ENCODE data around the gene CIAO2A.
A peak's percentile ranks its signal among the peaks of the same experiment; 100 is the strongest.
"Not testable (repeated sequence)": the region's sequence is repeated elsewhere in the genome, so short reads cannot be mapped to it uniquely, and the experiment has no call there.

The CIAO2A gene

DNA sequence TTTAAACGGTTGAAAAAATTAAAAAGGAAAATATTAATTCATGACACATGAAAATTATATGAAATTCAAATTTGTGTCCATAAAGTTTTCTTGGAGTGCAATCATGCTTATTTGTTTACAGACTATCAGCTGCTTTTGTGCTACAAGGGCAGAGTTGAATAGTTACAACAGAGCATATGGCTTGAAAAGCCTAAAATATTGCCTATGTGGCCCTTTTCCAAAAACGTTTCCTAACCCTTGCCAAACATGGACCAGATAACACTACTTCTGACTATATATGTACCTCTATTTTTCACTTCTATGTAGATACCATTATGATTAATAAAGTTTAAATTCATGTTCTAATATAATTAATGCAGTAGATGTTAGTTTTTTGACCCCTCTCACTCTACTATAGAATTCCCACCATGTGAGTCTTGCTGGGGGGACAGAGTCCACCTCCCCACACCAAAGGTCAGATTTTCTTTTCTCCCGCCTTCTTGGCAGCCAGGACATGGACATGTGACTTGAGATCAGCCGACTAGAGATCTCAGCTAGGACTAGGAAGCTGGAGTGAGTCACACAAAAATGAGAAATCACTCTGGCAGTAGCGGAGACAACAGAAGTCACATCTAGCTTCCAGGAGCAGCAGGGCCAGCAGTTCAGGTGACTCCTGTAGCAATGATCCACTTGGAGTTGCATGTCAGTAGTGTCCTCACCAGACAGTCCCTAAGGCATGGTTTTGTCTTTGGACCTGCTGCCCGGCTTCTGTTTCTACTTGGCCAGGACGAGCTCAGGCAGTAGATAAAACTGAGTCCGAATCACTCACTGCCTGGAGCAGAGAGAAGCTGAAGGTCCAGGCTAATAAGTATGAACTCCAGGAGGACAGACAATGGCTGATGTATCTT, 22.4 kb downstream of the CIAO2A start:
- DNase-seq: no peak

GRCh38 chr15:64070106-64070505, 23.5 kb downstream of the CIAO2A start:
- DNase-seq: no peak

- no peak for DNase-seq
Measured at GRCh38 chr15:64068133-64068532, 25.5 kb downstream of the CIAO2A start.

- DNase-seq: peak; percentile 31
Measured at GRCh38 chr15:64067564-64068030, 26.0 kb downstream of the CIAO2A start.

GRCh38 chr15:64066451-64066850, 27.2 kb downstream of the CIAO2A start:
- DNase-seq: no peak

DNA sequence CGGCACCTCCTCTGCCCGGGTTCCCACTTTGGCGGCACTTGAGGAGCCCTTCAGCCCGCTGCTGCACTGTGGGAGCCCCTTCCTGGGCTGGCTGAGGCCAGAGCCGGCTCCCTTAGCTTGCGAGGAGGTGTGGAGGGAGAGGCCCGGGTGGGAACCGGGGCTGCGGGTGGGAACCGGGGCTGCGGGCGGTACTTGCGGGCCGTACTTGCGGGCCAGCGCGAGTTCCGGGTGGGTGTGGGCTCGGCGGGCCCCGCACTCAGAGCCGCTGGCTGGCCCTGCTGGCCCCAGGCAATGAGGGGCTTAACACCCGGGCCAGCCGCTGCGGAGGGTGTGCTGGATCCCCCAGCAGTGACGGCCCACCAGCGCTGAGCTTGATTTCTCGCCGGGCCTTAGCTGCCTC, 32.9 kb downstream of the CIAO2A start:
- DNase-seq: no peak

DNA sequence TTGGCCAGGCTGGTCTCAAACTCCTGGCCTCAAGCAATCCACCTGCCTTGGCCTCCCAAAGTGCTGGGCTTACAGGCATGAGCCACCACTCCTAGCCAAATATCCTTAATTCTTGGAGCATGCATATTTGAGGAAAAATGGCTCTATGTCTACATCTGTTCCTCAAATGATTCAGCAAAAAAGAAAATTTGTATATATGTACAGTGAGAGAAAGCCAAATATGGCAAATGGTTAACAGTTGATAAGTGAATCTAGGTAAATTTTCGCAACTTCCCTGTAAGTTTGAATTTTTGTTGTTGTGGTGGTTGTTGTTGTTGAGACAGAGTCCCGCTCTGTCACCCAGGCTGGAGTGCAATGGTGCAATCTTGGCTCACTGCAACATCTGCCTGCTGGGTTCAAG, 34.5 kb downstream of the CIAO2A start:
- not testable (repeated sequence) for DNase-seq

DNA sequence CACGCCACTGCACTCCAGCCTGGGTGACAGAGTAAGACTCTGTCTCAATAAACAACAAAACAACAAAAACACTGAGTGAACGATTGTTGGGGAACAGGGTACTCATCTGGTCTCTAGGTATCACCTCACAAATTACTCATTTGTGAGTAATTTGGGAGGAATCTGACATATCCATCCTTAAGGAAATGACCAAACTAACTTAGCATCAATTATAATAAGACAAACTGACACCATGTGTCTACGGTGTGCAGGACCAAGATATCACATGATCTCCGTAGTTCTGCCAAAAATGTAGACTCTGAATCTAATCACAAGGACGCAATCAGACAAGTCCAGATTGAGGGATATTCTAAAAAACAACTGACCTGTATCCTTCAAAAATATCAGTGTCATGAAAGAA, 35.4 kb downstream of the CIAO2A start:
- no peak for DNase-seq

DNA sequence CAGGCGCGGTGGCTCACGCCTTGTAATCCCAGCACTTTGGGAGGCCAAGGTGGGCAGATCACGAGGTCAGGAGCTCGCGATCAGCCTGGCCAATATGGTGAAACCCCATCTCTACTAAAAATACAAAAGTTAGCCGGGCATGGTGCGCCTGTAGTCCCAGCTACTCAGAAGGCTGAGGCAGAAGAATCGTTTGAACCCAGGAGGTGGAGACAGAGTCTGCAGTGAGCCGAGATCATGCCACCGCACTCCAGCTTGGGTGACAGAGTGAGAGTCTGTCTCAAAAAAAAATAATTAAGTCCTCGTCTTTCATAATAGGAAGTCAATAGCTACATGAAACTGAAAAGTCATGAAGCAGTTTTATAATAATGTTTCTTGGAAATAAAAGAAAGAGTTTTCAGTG, 40.0 kb downstream of the CIAO2A start:
- not testable (repeated sequence) for DNase-seq

DNA sequence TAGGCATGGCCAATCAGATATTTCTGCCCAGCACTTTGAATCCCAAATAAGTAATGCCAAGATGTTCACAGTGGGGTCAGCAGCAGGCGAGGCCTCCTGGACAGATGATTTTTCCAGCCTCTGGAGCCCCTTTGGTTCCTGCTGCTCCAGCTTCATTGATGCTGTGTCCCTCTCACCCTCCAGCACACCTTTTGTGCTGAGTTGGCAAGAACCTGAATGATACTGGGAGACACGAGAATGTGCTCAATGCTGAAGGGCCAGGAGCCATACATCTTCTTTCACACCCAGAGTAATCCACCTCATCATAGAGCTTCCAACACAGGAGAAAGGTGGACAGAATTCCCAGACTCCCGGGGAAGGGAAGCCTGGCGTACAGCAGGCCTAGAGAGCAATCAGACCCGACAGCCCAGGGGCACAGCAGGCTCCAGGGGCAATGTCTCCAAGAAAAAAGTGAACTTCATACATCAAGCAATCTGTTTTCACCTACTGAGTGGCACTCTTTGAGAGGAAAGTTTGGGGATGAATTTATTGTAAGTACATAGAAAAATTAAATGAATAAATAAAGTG, 40.6 kb downstream of the CIAO2A start:
- no peak for DNase-seq

GRCh38 chr15:64051407-64052259, 42.0 kb downstream of the CIAO2A start:
- DNase-seq: no peak

GRCh38 chr15:64051093-64051402, 42.6 kb downstream of the CIAO2A start:
- DNase-seq: no peak

GRCh38 chr15:64050281-64051092, 43.2 kb downstream of the CIAO2A start:
- DNase-seq: no peak

GRCh38 chr15:64048781-64049460, 44.7 kb downstream of the CIAO2A start:
- no peak for DNase-seq

DNA sequence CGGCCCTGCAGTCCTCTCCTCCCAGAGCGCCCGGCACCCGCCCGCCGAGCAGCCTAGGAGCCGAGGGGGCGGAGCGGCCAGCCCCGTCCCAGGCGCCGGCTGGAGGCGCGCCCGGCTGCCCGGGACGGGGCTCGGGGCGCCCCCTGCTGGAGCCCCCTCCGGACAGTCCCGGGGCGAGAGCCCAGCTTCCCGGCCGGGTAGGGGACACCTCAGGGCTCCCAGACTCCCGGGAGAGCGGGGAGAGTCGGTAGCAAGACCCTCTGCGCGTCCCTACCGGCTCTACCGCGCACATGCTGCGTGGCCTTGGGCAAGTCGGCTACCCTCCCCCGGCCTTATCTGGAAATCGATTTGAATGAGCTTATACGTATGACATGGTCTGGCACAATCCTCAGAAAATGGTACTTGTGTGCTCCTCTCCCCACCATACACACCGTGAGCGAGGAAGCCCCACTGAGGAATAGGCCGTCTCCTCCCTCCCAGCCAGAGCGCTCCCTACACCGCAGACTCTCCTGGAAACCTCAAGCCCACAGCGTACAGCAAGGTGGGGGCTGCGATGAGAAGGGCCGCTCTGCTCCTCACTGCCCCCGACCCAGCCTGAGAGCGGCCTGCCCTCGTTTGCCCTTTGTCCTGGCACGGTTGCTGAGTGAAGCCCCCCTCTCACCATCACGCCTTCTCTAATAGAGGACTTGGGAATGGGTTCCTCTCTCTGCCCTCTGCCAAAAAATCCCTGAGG, 47.1 kb downstream of the CIAO2A start, which contains the start of gene DAPK2:
TSS of gene DAPK2 (minus strand) at position 65 of the 733 bp plus-strand sequence. CDS start 6,224 bp downstream, outside the sequence.
- no peak for DNase-seq

DNA sequence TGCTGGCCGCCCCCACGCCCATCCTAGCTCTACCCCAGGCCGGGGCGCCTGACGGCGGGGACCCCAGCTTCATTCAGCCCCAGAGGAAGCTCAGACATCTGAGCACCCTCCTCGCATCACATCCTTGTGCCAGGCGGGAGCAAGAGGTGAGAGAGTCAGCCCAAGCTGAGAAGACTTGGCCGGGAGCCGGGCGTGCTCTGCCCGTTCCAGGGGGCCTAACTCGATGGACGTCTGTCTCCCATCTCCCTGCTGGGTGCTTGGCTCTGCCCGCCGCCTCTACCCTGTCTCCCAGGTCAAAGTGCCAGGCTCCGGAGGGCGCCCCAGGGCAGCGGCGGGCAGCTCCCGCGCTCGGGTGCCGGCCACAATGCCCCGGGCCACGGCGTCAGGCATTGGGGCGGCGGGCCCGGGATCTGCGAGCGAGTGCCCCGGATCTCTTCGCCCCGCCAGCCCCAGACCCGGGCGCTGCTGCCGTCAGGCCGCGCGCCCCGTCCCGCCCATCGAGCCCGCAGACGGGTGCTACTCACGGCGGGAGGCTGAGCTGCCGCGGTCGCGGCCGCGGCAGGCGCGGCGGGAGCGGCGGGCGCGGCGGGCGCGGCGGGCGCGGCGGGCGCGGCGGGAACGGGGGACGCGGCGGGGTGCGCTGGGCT, 47.7 kb downstream of the CIAO2A start:
- DNase-seq: no peak

- no peak for DNase-seq
Measured at GRCh38 chr15:64045101-64045435, 48.6 kb downstream of the CIAO2A start.

DNA sequence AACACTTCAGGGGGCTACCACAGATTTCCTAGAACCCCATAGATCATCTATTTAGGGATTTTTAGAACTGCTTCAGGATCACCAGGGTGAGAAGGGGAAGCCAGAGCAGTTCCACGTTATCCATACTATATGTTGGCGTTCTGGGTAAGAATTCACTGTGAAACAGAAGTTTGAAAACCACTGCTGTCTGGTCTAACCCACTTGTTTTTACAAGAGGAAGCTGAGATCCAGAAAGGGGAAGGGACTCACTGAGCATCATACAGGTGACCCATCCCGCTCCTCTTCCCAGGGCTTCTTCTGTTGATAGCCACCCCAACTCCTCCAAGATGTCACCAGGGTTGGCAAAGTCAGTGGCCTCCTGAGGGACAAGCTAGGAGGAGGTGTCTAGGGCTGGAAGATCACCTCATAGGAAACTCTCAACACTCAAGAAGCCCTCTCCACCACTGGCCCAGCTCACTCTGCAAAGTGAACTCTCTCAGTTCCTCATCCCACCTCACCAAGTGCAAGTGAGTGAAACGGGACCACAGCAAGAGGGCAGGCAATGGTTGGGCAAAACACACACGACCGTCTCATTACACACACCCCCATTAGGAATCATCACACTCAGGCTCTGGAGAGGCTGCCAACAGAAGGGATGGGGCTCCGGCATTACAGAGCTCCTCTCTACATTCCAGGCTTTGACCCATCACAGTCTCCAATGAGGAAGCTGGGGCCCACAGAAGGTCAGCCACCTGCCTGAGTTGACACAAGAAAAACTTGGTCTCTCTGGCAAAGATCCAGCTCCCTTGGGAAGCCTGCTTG, 49.1 kb downstream of the CIAO2A start:
- DNase-seq: no peak

GRCh38 chr15:64038878-64039610, 54.6 kb downstream of the CIAO2A start:
- DNase-seq: no peak

Measured in NCI-H524 treated with DMSO at 0.1 percent for 48 hours (cell line).